Activated naive CD4-positive, alpha-beta T cell treated with anti-CD3 and anti-CD28 coated beads for 36 hours (primary cell): Measurements from ENCODE around the gene RPL7A. TPM values are rescaled to one million over a fixed set of nuclear protein-coding genes. Genes with fewer than 3 reads are reported as not detected.
A peak's percentile ranks its signal among the peaks of the same experiment; 100 is the strongest.
"Not testable (repeated sequence)": the region's sequence is repeated elsewhere in the genome, so short reads cannot be mapped to it uniquely, and the experiment has no call there.

ENCODE experiments used
- CTCF ChIA-PET: fragments of 350-600 bp; sonication (Branson Sonifier 250); formaldehyde crosslinking; loops from one replicate; lab custom pipeline; 2021; ENCODE audit warnings: antibody characterized with exemption; lab: Charles Lee
- DNase-seq: peaks from one replicate; pipeline ENCODE4 v3.0.0-alpha.2; 2020
- H3K27ac Mint-ChIP-seq: one replicate; pipeline ENCODE4 v1.8.0; 2021; ENCODE audit warnings: mild to moderate bottlenecking, mixed read lengths
- H3K27me3 Mint-ChIP-seq: one replicate; pipeline ENCODE4 v1.8.0; 2021; ENCODE audit warnings: low read depth, mixed read lengths
- H3K36me3 Mint-ChIP-seq: one replicate; pipeline ENCODE4 v1.8.0; 2021; ENCODE audit warnings: low read depth, mixed read lengths
- H3K4me1 Mint-ChIP-seq: one replicate; pipeline ENCODE4 v1.8.0; 2021; ENCODE audit warnings: low read depth, mixed read lengths
- H3K4me3 Mint-ChIP-seq: one replicate; pipeline ENCODE4 v1.8.0; 2021; ENCODE audit warnings: mild to moderate bottlenecking, moderate library complexity, mixed read lengths
- H3K9me3 Mint-ChIP-seq: one replicate; pipeline ENCODE4 v1.8.0; 2021; ENCODE audit warnings: mixed read lengths
- intact Hi-C: fragments of 100-400 bp; cut with micrococcal nuclease; formaldehyde crosslinking; loops from one replicate; pipeline ENCODE4 v1.15.1; 2023
- total RNA-seq, 2 experiments: library from RNA; stranded (reverse); gene quantifications; one replicate each; pipeline ENCODE4 v1.2.3, GENCODE V29; 2021

RPL7A gene
- total RNA-seq, result 1,000 to 10,000 TPM; 3,985 to 4,111 TPM

DNA sequence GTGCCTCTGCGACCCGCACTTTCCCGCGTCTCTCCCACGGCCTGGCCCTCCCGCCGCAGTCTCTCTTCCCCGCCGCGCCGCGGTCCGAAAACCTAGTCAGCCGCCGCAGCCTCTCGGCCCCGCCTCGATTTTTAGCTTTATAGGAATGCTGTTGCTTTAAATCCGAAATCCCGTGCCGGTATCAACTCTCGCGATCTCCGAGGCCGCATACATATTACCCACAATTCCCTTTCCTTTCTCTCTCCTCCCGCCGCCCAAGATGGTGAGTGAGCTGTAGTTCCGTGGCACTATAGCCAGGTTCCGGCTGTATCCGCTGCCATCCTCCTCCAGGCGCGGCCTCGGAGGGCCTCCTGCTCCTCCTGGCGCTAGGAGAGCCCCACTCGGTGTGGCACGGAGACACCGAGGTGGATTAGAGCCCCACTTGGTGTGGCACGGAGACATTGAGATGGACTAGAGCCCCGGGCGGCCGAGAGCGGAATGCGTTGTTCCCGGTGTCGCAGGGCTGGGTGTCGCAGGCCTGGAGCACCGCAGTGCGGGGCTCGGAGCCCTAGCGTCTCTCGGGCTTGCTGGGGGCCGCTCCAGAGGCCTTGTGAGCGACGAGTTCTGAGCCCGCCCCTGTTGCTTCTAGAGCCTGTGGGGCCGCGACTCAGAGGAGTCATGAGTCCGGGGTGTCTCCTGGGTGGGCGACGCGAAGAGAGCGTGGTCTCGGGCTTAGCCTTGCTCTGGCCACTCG, at the start of gene RPL7A, which contains the start of gene MED22:
Gene RPL7A, plus strand, starts transcription at position 234 of the 733 bp plus-strand sequence. Its CDS starts 26 bp downstream, at position 260.
Gene MED22, minus strand, starts transcription at position 147 of the 733 bp plus-strand sequence. CDS start 1,469 bp downstream, outside the sequence.
- Mint-ChIP-seq H3K36me3 (peaks cover 55% of the 10 kb centered on the region), H3K4me3 (peak within 1 kb of the TSS; percentile 92), H3K27ac (peak within 1 kb of the TSS; percentile 97), H3K27me3 (no peaks in the 10 kb centered on the region), H3K4me1 (peaks cover 37% of the 10 kb centered on the region), H3K9me3 (no peaks in the 10 kb centered on the region)
- intact Hi-C loops, result loop anchor here (1.0 to 2.0 kb wide), 5 partner anchors 8 to 69 kb away; partner anchors contain the start of genes SURF1, SURF2 and SURF6
- CTCF ChIA-PET, result interaction anchor here (1.6 kb wide), 1 partner anchor 23 kb away, joined by 4 read pairs; no protein-coding TSS in a partner anchor
- DNase-seq, result peak; percentile 97

DNA sequence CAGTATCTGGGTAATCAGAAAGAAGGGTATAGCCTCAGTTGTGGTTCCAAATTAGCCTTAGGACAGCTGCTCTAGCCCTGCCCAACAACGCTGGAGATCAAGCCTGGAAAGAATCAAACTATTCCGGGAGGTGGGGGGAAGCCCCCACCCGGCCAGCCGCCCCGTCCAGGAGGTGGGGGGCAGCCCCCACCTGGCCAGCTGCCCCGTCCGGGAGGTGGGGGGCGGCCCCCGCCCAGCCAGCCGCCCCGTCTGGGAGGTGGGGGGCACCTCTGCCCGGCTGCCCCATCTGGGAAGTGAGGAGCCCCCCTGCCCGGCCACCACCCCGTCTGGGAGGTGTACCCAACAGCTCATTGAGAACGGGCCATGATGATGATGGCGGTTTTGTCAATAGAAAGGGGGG, 48.0 kb upstream of the RPL7A start:
- H3K9me3 Mint-ChIP-seq, intact Hi-C loops, H3K27me3 Mint-ChIP-seq, DNase-seq, H3K4me3 Mint-ChIP-seq, H3K36me3 Mint-ChIP-seq, H3K4me1 Mint-ChIP-seq, H3K27ac Mint-ChIP-seq: not testable (repeated sequence)
- CTCF ChIA-PET, result interaction anchor here (0.6 kb wide), 1 partner anchor 198 kb away, joined by 3 read pairs; no protein-coding TSS in a partner anchor

DNA sequence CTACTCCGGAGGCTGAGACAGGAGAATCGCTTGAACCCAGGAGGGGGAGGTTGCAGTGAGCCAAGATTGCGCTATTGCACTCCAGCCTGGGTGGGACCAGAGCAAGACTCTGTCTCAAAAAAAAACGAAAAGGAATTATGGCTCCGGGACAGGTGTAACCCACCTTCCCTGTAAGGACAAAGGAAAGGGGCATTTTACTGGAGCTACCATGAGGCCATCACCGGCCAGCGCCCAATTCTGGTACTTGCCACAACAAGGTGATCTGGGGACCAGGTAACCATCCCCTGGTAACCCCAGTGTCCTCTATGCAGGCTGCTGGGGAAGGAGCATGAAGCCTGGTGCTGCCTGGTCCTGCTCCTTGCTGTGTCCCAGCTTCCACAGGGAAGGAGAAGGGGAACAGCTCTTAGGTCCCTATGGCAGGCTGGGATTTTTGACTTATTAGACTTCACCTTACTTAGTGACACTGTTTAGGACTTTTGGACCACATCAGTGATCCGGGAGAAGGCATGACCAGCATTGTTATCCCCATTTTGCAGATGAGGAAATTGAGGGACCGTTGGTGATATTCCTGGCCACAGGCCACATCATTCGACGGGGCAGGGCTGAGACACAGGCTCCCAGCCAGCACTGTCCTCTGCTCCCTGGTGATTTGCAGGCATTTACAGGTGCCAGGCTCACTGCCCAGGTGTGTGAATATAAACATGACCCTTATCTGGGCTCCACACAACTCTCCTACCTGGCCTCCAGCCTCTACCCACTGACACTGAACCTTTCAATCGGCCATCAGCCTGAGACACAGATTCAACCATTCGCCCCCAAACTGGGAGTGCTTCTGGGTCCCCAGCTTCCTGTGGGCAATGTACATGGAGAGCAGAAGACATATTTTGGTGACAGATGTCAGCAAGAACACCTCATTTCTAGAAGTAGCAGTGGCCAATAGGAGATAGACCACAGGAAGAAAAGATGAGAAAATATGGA, 46.5 kb upstream of the RPL7A start:
- no peak for DNase-seq
- H3K27ac Mint-ChIP-seq, result no peak overlapping the region
- CTCF ChIA-PET, result no interaction called here
- no peaks in the 10 kb centered on the region for H3K9me3 Mint-ChIP-seq
- H3K4me3 Mint-ChIP-seq, result no peak overlapping the region
- no peaks in the 10 kb centered on the region for H3K36me3 Mint-ChIP-seq
- H3K4me1 Mint-ChIP-seq, result no peaks in the 10 kb centered on the region
- intact Hi-C loops, result no loop called here
- peaks cover 9% of the 10 kb centered on the region for H3K27me3 Mint-ChIP-seq

DNA sequence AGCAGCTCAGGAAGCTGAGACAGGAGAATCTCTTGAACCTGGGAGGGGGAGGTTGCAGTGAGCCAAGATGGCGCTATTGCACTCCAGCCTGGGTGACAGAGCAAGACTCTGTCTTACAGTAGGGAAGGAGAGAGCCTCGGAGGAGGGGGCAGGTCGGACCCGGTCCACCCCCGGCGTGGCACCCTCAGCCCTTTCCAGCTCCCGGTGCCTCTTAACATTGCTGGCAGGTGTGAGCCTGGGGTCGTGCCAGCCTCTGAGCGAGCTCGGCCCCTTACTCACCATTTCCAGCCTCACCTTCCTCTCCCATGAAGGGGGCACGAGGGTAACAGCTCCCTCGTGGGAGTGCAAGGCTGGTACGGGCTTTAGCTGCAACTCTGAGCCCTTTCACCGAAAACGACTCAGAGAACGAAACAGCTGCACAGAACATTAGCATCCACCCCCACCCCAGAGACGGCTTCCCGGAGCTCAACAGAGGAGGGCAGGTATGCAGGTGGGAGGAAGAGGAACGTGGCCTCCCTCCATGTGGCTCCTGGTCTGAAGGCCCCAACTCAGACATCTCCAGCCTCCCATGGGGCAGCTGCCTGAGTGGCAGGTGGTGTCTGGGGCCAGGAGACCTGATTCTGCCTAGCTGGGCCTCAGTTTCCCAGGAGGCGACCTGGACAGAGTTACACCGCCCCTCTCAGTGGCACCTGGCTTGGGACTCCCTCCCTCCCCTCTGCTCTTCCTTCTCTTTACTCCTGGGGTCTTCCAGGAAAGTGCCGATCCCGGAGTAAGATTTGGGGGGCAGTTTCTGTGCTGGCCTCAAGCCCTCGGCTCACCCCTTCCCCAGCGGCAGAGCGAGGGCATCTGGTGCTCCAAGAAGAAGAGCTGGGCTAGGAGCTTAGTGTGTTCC, 44.5 kb upstream of the RPL7A start:
- CTCF ChIA-PET, result interaction anchor here (0.5 kb wide), 1 partner anchor 1716 kb away, joined by 3 read pairs; no protein-coding TSS in a partner anchor
- H3K27ac Mint-ChIP-seq, result no peak overlapping the region
- DNase-seq, result no peak
- intact Hi-C loops, result no loop called here
- H3K27me3 Mint-ChIP-seq, result peaks cover 4% of the 10 kb centered on the region
- no peak overlapping the region for H3K4me3 Mint-ChIP-seq
- no peaks in the 10 kb centered on the region for H3K36me3 Mint-ChIP-seq
- H3K4me1 Mint-ChIP-seq, result no peaks in the 10 kb centered on the region
- no peaks in the 10 kb centered on the region for H3K9me3 Mint-ChIP-seq

DNA sequence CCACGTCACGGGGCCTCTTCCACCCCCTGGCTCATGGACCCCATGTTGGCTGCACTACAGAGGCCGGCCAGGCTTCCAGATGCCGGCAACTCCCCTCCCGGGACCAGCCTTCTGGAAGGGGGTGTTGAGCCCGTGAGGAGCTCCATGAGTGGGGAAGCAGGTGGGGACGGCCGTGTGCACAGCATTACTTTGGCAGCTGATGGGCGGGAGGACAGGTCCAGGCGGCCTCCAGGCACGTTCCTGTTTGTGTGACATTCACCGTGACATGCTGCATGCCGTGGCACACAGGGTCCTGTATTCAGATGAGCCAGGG, 43.9 kb upstream of the RPL7A start:
- Mint-ChIP-seq H3K4me1 (no peaks in the 10 kb centered on the region), H3K36me3 (no peaks in the 10 kb centered on the region), H3K27me3 (peaks cover 5% of the 10 kb centered on the region), H3K4me3 (no peak overlapping the region), H3K9me3 (no peaks in the 10 kb centered on the region), H3K27ac (no peak overlapping the region)
- CTCF ChIA-PET, result no interaction called here
- no peak for DNase-seq
- intact Hi-C loops, result no loop called here

DNA sequence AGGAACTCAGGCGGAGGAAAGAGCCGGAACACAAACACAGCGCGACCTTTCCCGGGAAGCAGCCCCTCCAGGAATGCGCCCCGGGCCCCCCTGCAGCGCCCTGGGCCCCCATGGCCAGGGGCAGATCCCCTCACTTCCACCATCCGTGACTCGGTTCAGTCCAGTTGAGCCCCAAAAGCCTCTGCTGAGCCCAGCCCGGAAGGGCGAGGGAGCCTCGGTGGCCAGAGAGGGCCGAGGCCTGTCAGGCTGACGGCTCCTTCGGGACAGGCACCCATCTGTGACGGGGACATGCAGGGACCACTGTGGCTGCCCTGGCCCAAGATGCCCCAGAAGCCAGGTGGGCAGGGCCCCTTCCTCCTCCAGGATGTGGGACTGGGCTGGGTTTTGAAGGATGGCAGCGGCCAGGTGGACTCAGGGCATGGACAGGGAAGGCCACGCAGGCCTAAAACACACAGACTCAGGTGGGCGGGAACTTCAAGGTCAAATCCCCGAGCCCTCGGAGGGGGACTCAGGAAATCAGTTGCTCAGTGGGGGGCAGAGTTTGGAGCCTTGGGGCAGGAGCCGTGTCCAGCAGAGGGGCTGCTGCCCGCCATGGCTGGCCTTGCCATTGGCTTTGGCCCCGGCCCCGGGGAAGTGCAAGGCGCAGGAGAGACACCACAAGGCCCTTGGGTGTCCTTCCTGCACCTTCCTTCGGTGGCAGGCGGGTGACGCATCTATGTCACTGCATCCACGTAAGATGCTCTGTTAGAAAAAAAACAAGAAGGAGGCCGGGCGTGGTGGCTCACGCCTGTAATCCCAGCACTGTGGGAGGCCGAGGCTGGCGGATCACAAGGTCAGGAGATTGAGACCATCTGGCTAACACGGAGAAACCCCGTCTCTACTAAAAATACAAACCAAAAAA, 43.3 kb upstream of the RPL7A start:
- no peaks in the 10 kb centered on the region for H3K9me3 Mint-ChIP-seq
- CTCF ChIA-PET, result interaction anchor here (0.6 to 0.8 kb wide), 2 partner anchors 26 to 368 kb away, joined by 3 to 5 read pairs; no protein-coding TSS in a partner anchor
- H3K27me3 Mint-ChIP-seq, result peaks cover 8% of the 10 kb centered on the region
- no peak overlapping the region for H3K4me3 Mint-ChIP-seq
- no peaks in the 10 kb centered on the region for H3K36me3 Mint-ChIP-seq
- no peak for DNase-seq
- H3K27ac Mint-ChIP-seq, result no peak overlapping the region
- intact Hi-C loops, result no loop called here
- no peaks in the 10 kb centered on the region for H3K4me1 Mint-ChIP-seq

DNA sequence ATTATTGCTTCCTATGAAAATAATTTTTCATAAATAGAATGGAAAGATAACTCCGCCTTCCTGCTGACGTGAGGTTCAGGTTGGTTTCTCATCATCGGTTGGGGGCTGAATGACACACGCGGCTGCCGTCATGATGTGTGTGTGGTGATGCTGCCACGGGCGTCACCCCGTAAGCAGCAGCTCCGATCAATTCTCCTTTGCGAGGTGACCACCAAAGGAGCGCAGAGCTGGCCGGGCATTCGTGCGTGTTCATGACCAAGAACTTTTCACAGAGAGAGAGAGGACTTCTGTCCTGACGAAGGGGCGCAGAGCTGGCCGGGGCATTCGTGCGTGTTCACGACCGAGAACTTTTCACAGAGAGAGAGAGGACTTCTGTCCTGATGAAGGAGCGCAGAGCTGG, 42.3 kb upstream of the RPL7A start:
- Mint-ChIP-seq H3K27me3 (peaks cover 11% of the 10 kb centered on the region), H3K36me3 (no peaks in the 10 kb centered on the region), H3K4me1 (no peaks in the 10 kb centered on the region), H3K9me3 (no peaks in the 10 kb centered on the region), H3K4me3 (no peak overlapping the region), H3K27ac (no peak overlapping the region)
- no peak for DNase-seq
- intact Hi-C loops, result no loop called here
- CTCF ChIA-PET, result interaction anchor here (0.6 to 1.2 kb wide), 4 partner anchors 13 to 367 kb away, joined by 3 to 5 read pairs (median 3); no protein-coding TSS in a partner anchor

DNA sequence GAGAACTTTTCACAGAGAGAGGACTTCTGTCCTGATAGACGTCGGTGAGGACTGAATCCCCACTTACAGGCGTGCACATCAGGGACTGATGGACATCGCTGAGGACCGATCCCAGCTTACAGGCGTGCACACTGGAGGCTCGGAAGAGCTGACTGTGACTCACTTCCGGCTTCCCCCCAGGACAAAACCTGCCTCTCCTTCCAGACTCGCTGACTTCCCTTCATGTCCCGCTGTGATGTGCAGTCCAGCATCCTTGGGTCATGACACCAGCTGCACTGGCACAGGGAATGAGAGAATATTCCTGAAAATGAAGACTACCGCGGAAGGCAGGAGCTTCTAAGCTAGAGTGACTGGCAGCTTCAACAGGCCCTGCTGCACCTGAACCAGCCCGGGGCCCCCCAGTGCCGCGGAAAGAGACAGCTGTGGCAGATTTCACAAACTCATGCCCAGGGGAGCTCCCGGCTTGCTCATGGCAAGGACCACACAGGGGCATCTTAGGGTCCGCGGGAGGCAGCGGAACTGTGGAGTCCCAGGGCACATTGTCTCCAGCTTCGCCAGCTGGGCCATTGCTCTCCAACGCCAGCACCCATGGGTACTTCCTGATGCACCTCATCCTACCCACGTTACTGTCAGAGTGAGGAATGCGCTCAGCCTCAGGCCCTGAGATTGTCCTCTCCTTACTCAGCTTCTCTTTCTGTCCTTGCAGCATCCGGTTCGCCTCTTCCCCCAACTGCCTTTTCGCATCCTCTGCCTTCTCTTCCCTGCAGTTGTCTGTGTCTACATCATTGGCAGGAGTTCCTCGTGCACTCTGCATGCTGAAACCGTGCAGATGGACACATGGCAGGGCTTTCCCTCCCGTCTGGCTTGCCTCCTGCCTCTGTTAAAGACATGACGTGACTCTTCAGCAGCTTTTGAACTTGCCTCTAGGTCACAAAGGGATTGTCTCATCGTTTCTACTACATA, 41.5 kb upstream of the RPL7A start:
- peaks cover 11% of the 10 kb centered on the region for H3K27me3 Mint-ChIP-seq
- H3K27ac Mint-ChIP-seq, result no peak overlapping the region
- no peak overlapping the region for H3K4me3 Mint-ChIP-seq
- H3K4me1 Mint-ChIP-seq, result no peaks in the 10 kb centered on the region
- CTCF ChIA-PET, result interaction anchor here (1.1 to 1.2 kb wide), 2 partner anchors 14 to 103 kb away, joined by 3 read pairs; no protein-coding TSS in a partner anchor
- no peaks in the 10 kb centered on the region for H3K9me3 Mint-ChIP-seq
- no peaks in the 10 kb centered on the region for H3K36me3 Mint-ChIP-seq
- intact Hi-C loops, result no loop called here
- no peak for DNase-seq

DNA sequence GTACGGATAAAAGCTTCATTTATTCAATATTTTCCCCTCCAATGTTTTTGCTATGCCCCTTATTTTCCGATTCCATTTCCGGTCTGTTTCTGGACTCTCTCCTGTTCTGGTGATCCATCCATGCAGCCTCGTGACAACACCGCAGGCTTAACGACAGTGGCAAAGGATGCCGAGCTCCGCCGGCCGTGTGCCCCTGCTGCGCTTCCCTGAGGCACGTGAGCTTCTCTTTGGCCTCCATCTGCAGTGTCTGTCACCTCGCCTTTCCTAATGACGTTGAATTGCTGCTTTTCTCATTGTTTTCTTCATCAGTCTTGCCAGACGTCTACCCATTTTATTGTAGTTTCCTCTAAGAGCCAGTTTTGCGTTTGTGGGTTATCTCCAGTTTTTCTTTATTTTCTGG, 40.7 kb upstream of the RPL7A start:
- no peaks in the 10 kb centered on the region for H3K4me1 Mint-ChIP-seq
- no peaks in the 10 kb centered on the region for H3K9me3 Mint-ChIP-seq
- no peaks in the 10 kb centered on the region for H3K36me3 Mint-ChIP-seq
- H3K4me3 Mint-ChIP-seq, result no peak overlapping the region
- no peak for DNase-seq
- CTCF ChIA-PET, result no interaction called here
- intact Hi-C loops, result no loop called here
- H3K27ac Mint-ChIP-seq, result no peak overlapping the region
- H3K27me3 Mint-ChIP-seq, result peaks cover 11% of the 10 kb centered on the region

DNA sequence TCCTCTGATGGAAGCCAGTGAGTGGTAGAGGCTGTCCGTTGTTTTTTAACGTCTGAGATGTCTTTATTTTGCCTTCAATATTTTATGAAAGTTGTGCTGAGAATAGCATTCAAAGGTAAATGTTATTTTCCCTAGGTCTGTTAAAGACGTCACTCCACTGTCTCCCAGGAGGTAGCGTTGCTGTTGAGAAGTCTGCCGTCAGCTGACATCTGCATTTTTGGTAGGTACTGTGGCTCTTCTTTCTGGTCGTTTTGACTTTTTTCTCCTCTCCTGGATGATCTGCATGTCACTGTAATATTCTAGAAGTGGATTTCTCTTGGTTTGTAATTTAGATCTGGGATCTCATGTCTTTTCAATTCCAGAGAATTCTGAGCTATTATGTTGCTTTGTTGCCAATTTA, 38.4 kb upstream of the RPL7A start:
- Mint-ChIP-seq H3K27me3 (peaks cover 11% of the 10 kb centered on the region), H3K4me1 (no peaks in the 10 kb centered on the region), H3K27ac (no peak overlapping the region), H3K36me3 (no peaks in the 10 kb centered on the region), H3K4me3 (no peak overlapping the region), H3K9me3 (no peaks in the 10 kb centered on the region)
- DNase-seq, result no peak
- intact Hi-C loops, result no loop called here
- CTCF ChIA-PET, result no interaction called here
